Choroid plexus epithelial cell (primary cell): ENCODE results near the gene PDE4B.

Experiments used
- DNase-seq: peaks from one replicate; pipeline ENCODE4 v3.0.0-alpha.2; 2010; ENCODE audit warnings: low read depth
- H3K4me3 ChIP-seq: 2 replicates; pipeline ENCODE4 v1.5.1; 2011; ENCODE audit warnings: low read depth, mild to moderate bottlenecking, control low read depth, low read length, moderate library complexity
- CTCF ChIP-seq: conservative IDR thresholded peaks from 2 replicates; pipeline ENCODE4 v1.5.1; 2011; ENCODE audit warnings: low read depth, mild to moderate bottlenecking, control low read depth, inconsistent platforms, low read length, moderate library complexity

Gene PDE4B

GRCh38 chr1:65762081-65762862 is 30.4 kb upstream of the PDE4B start:
- no peak for DNase-seq
- H3K4me3 ChIP-seq: no peak overlapping the region
- no peak for TF ChIP-seq CTCF

GRCh38 chr1:65764052-65764451 is 28.6 kb upstream of the PDE4B start:
- TF ChIP-seq CTCF: no peak
- no peak for DNase-seq

GRCh38 chr1:65765631-65766030 is 27.1 kb upstream of the PDE4B start:
- TF ChIP-seq CTCF: no peak
- DNase-seq: no peak
- no peak overlapping the region for H3K4me3 ChIP-seq

More at GRCh38 chr1:65764052-65764451, 28.6 kb upstream of the PDE4B start:
- H3K4me3 ChIP-seq: no peak overlapping the region

- no peak for TF ChIP-seq CTCF
- H3K4me3 ChIP-seq: no peak overlapping the region
- no peak for DNase-seq
Measured at GRCh38 chr1:65769636-65770035, 23.1 kb upstream of the PDE4B start.

GRCh38 chr1:65772607-65773006 is 20.1 kb upstream of the PDE4B start:
- DNase-seq: no peak
- H3K4me3 ChIP-seq: no peak overlapping the region
- TF ChIP-seq CTCF: no peak

- DNase-seq: no peak
- no peak overlapping the region for H3K4me3 ChIP-seq
Measured at GRCh38 chr1:65773391-65774123, 19.1 kb upstream of the PDE4B start.

More at GRCh38 chr1:65773391-65774123, 19.1 kb upstream of the PDE4B start:
- TF ChIP-seq CTCF: no peak
